ENCODE results near the gene IRF2BPL. TPM values are rescaled to one million over a fixed set of nuclear protein-coding genes. Genes with fewer than 3 reads are reported as not detected.

The IRF2BPL gene
- total and polyA plus RNA-seq, 2 of the 4 experiments (the other 2 are of a cell fraction) = 6.3 to 14.5 TPM

GRCh38 chr14:76975051-76975450 lies 53.5 kb downstream of the IRF2BPL start:
- H3K79me1 ChIP-seq (ENCODE audit: low read depth in 1 of 2, low read length in 2 of 2) = no peaks in the 10 kb centered on the region
- no peak overlapping the region for H4K5ac ChIP-seq (ENCODE audit: low read depth, low read length)
- ChIA-PET POLR2A (ENCODE audit: unreplicated experiment) (no interaction called here), CTCF (interaction anchor here (0.6 kb wide), 1 partner anchor 1532 kb away, joined by 4 read pairs; no protein-coding TSS in a partner anchor)
- 0 out of 2 replicates have a peak, but pooled peaks cover 6% of the 10 kb centered on the region for H3K9me1 ChIP-seq (ENCODE audit: insufficient read depth, low read length)
- TF ChIP-seq BHLHE40 (IDR thresholded peaks at IDR 0.05; ENCODE audit: low read depth, low read length) (no peak), MAFK (IDR thresholded peaks at IDR 0.05; ENCODE audit: low read depth, low read length) (no peak), ELK1 (IDR thresholded peaks at IDR 0.05; ENCODE audit: borderline replicate concordance, low read depth, low read length) (no peak), CTCF (conservative IDR thresholded peaks at IDR 0.05; ENCODE audit: low read depth, low read length) (no peak), RFX5 (IDR thresholded peaks at IDR 0.05; ENCODE audit: low read depth, low read length) (no peak), NFE2L2 (IDR thresholded peaks at IDR 0.05; ENCODE audit: low read depth, low read length) (no peak), POLR2A (IDR thresholded peaks at IDR 0.05; ENCODE audit: low read depth, low read length) (no peak), MAZ (IDR thresholded peaks at IDR 0.05; ENCODE audit: borderline replicate concordance, low read depth, low read length) (no peak), RAD21 (IDR thresholded peaks at IDR 0.05; ENCODE audit: low read length) (no peak), MXI1 (IDR thresholded peaks at IDR 0.05; ENCODE audit: borderline replicate concordance, low read depth, low read length) (no peak), CHD1 (IDR thresholded peaks at IDR 0.05; ENCODE audit: low read depth, low read length) (no peak), FOS (IDR thresholded peaks at IDR 0.05; ENCODE audit: low read depth, low read length) (no peak), SMC3 (IDR thresholded peaks at IDR 0.05; ENCODE audit: low read depth, low read length) (no peak), USF2 (IDR thresholded peaks at IDR 0.05; ENCODE audit: low read depth, low read length) (no peak), RCOR1 (IDR thresholded peaks at IDR 0.05; ENCODE audit: insufficient replicate concordance, low read length) (no peak)
- no peak overlapping the region for H3K4me3 ChIP-seq (ENCODE audit: insufficient read depth, low read depth, low read length)
- no peak overlapping the region for H3K9ac ChIP-seq (ENCODE audit: low read depth, low read length)
- no peak overlapping the region for H4K8ac ChIP-seq (ENCODE audit: low read depth in 2 of 2, low read length in 2 of 2)
- H2BK5ac ChIP-seq (ENCODE audit: low read depth, low read length, poor library complexity, severe bottlenecking) = no peak overlapping the region
- intact Hi-C loops (cut with micrococcal nuclease) (no loop called here), dilution Hi-C loops (cut with HindIII; ENCODE audit: low sequenced_read_pairs, unreplicated experiment) (no loop called here), in situ Hi-C loops (cut with MboI; ENCODE audit: low sequenced_read_pairs) (no loop called here)
- no peaks in the 10 kb centered on the region for H3K9me3 ChIP-seq (ENCODE audit: control insufficient read depth, insufficient read depth, low read length)
- H3K4me1 ChIP-seq (ENCODE audit: control insufficient read depth, insufficient read depth, low read length) = peaks cover 5% of the 10 kb centered on the region
- no peak overlapping the region for H3K14ac ChIP-seq (replicated peaks; ENCODE audit: low read depth, low read length)
- no peak overlapping the region for H2AK9ac ChIP-seq (replicated peaks; ENCODE audit: low read depth, low read length, poor library complexity)
- H3K27me3 ChIP-seq (ENCODE audit: control insufficient read depth, insufficient read depth, low read length) = no peaks in the 10 kb centered on the region
- H3K18ac ChIP-seq (ENCODE audit: low read depth, low read length) = no peak overlapping the region
- no peak overlapping the region for H2AK5ac ChIP-seq (ENCODE audit: low read depth, low read length)
- BruUV-seq (replicated peaks) = no TSS peak
- no peak overlapping the region for H3K4me2 ChIP-seq (ENCODE audit: low read depth, low read length)
- no peaks in the 10 kb centered on the region for H4K20me1 ChIP-seq (ENCODE audit: insufficient read depth, low read length)
- H2BK15ac ChIP-seq (ENCODE audit: low read depth, low read length) = no peak overlapping the region
- DNase-seq (no peak), ATAC-seq (ENCODE audit: low read depth) (no peak)
- no peak overlapping the region for H4K91ac ChIP-seq (ENCODE audit: insufficient read depth, low read depth, low read length)
- no peak overlapping the region for H2BK20ac ChIP-seq (ENCODE audit: low read depth, low read length)
- no peaks in the 10 kb centered on the region for H3K36me3 ChIP-seq (ENCODE audit: control insufficient read depth, insufficient read depth, low read length)
- H3K27ac ChIP-seq (ENCODE audit: insufficient read depth, low read length) = no peak overlapping the region
- H2BK120ac ChIP-seq (ENCODE audit: low read depth, low read length) = no peak overlapping the region
- H3K56ac ChIP-seq (ENCODE audit: extremely low read depth, insufficient read depth, low read length) = no peak overlapping the region
- WGBS, 2 experiments (ENCODE audit: extremely low coverage in 2 of 2, insufficient read length in 1 of 2) = 84% methylated on average over 6 of the region's 8 CpGs; no CpG with 5 or more reads in 1 of the 2 experiments
- peak overlapping the region; percentile 41 for H2AFZ ChIP-seq (replicated peaks; ENCODE audit: low read length, poor library complexity)
- no peak overlapping the region for H3K4ac ChIP-seq (ENCODE audit: low read depth, low read length)
- H3K23ac ChIP-seq (ENCODE audit: low read depth, low read length) = no peak overlapping the region

All from IMR-90 (cell line).